ENCODE measurements around the gene CNTN6.

Gene CNTN6

DNA sequence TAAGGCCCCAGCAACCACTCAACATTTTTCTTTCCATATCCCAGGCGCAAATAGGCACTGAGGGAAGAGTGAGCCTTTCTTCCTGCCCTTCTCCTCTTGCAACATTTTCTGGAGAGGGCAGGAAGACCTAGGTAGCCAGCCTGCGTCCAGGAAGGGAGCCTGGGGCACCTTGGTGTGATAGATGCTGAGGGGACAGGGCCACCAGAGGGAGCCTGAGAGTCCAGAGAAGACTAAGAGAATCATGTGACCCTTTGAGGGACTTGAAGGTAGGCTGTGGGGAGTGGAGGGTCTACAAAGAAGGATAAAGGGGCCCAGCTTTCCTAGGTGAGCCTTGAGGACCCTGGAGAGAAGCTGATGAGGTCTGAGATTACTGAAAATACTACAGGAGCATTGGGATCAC, 346.6 kb downstream of the CNTN6 start:
- FAIRE-seq = no peak

- FAIRE-seq = no peak
Measured at GRCh38 chr3:1442271-1442670, 349.4 kb downstream of the CNTN6 start.

DNA sequence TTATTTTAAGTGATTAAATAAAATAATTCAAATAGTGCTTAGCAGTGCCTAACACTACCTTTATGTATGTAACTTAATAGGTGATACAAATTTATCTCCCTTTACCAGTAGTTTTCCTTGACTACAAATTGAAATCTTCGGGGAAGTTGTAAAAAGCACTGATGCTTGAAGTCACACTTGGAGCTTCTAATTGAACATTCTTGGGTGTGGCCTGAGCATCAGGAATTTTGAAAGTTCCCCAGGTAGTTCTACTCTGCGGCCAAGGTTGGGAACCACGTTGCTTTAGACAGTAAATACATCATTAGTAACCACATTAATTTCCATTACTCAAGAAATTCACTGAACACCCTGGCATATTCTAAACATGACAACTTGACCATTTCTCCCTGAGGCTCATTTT, 351.4 kb downstream of the CNTN6 start:
- no peak for FAIRE-seq

DNA sequence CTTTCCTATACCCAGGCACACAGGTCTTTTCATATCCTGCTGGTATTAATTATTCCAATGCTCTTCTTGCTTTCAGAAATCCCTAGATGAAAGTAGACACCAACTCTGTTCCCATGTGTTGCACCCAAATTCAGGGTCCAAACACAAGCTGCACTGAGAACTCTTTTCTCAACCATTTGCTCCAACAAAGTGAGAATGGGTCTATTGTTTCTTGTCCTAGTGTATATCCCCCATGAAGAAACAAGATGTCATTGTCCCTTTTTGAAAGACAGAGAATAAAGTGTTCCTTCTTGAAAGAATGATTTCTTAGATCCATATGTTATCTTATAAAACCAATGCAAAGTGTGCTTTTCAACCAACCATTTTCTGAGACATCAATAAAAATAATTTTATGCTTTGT, 353.7 kb downstream of the CNTN6 start:
- no peak for FAIRE-seq

GRCh38 chr3:1447452-1447851, 354.6 kb downstream of the CNTN6 start:
- FAIRE-seq = no peak

GRCh38 chr3:1448443-1448842, 355.6 kb downstream of the CNTN6 start:
- peak; percentile 68 for FAIRE-seq

Data from G401.6 (cell line).